Subcutaneous abdominal adipose tissue (tissue), 5 donors: ENCODE data around the gene PSME3IP1.
A peak's percentile ranks its signal among the peaks of the same experiment; 100 is the strongest.
"Not testable (repeated sequence)": the region's sequence is repeated elsewhere in the genome, so short reads cannot be mapped to it uniquely, and the experiment has no call there.

Experiments
- H3K27ac ChIP-seq: one replicate; pipeline ENCODE4 v1.7.0; 2013; ENCODE audit warnings: low read depth, mild to moderate bottlenecking, inconsistent platforms, low read length, moderate library complexity
- H3K27me3 ChIP-seq, 5 donors: one replicate each; pipeline ENCODE4 v1.7.0; 2013; ENCODE audit warnings: low read length in 5 of 5, inconsistent platforms in 1 of 5; ENCODE audit not compliant: control insufficient read depth in 5 of 5, insufficient read depth in 4 of 5
- H3K36me3 ChIP-seq, 5 donors: one replicate each; pipeline ENCODE4 v1.7.0; 2013; ENCODE audit warnings: low read length in 5 of 5; ENCODE audit not compliant: control insufficient read depth in 5 of 5, insufficient read depth in 5 of 5
- H3K4me1 ChIP-seq, 5 donors: one replicate each; pipeline ENCODE4 v1.7.0; 2013; ENCODE audit warnings: low read length in 5 of 5, mild to moderate bottlenecking in 3 of 5, moderate library complexity in 1 of 5; ENCODE audit not compliant: control insufficient read depth in 5 of 5, insufficient read depth in 5 of 5
- H3K4me3 ChIP-seq, 5 donors: one replicate each; pipeline ENCODE4 v1.7.0; 2013; ENCODE audit warnings: low read length in 5 of 5, low read depth in 1 of 5
- H3K9ac ChIP-seq, 5 donors: one replicate each; pipeline ENCODE4 v1.7.0; 2013; ENCODE audit warnings: low read length in 5 of 5, mild to moderate bottlenecking in 4 of 5, moderate library complexity in 3 of 5
- H3K9me3 ChIP-seq, 5 donors: one replicate each; pipeline ENCODE4 v1.7.0; 2013; ENCODE audit warnings: low read length in 5 of 5; ENCODE audit not compliant: control insufficient read depth in 5 of 5
- donor health status: healthy.
- donor health status: healthy.
- donor health status: healthy.
- donor health status: healthy.
- donor health status: healthy.

The PSME3IP1 gene

GRCh38 chr16:57187902-57188710 is 2.3 kb upstream of the PSME3IP1 start:
- H3K27ac ChIP-seq, H3K9me3 ChIP-seq, H3K27me3 ChIP-seq, H3K36me3 ChIP-seq: not testable (repeated sequence)
- H3K9ac ChIP-seq, result peak overlapping the region in 2 of 5 donors; percentile 95 to 96
- H3K4me3 ChIP-seq, result peak overlapping the region in 2 of 5 donors; percentile 84 to 95
- H3K4me1 ChIP-seq, result peaks cover 5 to 35% (median 31%) of the 10 kb centered on the region in 5 donors

- peak overlapping the region; percentile 84 to 99 (median 90) for H3K4me3 ChIP-seq
- peak overlapping the region; percentile 81 to 96 (median 93) for H3K9ac ChIP-seq
- H3K27me3 ChIP-seq, result no peaks in the 10 kb centered on the region
- H3K36me3 ChIP-seq, result peaks cover 0 to 2% (median 0%) of the 10 kb centered on the region in 5 donors
- no peaks in the 10 kb centered on the region for H3K9me3 ChIP-seq
- peak overlapping the region; percentile 85 for H3K27ac ChIP-seq
- H3K4me1 ChIP-seq, result peaks cover 5 to 35% (median 31%) of the 10 kb centered on the region in 5 donors
These were observed 1.3 kb upstream of the PSME3IP1 start for GRCh38 chr16:57186872-57187854.

- H3K27me3 ChIP-seq, result no peaks in the 10 kb centered on the region
- H3K9ac ChIP-seq, result peak overlapping the region; percentile 63 to 95 (median 90)
- peak overlapping the region; percentile 85 to 95 (median 89) for H3K4me3 ChIP-seq
- peaks cover 0 to 2% (median 0%) of the 10 kb centered on the region in 5 donors for H3K36me3 ChIP-seq
- no peaks in the 10 kb centered on the region for H3K9me3 ChIP-seq
- peaks cover 5 to 31% (median 28%) of the 10 kb centered on the region in 5 donors for H3K4me1 ChIP-seq
- peak overlapping the region; percentile 97 for H3K27ac ChIP-seq
These were observed 344 bp downstream of the PSME3IP1 start for GRCh38 chr16:57185446-57185944.

GRCh38 chr16:57184887-57185445 is 873 bp downstream of the PSME3IP1 start:
- H3K4me1 ChIP-seq, result peaks cover 5 to 31% (median 28%) of the 10 kb centered on the region in 5 donors
- no peaks in the 10 kb centered on the region for H3K9me3 ChIP-seq
- H3K27ac ChIP-seq, result peak overlapping the region; percentile 97
- H3K36me3 ChIP-seq, result peaks cover 0 to 2% (median 0%) of the 10 kb centered on the region in 5 donors
- H3K27me3 ChIP-seq, result no peaks in the 10 kb centered on the region
- H3K9ac ChIP-seq, result peak overlapping the region; percentile 12 to 95 (median 90)
- H3K4me3 ChIP-seq, result peak overlapping the region; percentile 85 to 95 (median 89)

GRCh38 chr16:57184113-57184512 is 1.7 kb downstream of the PSME3IP1 start:
- no peak overlapping the region for H3K9ac ChIP-seq
- no peaks in the 10 kb centered on the region for H3K27me3 ChIP-seq
- no peak overlapping the region for H3K27ac ChIP-seq
- no peaks in the 10 kb centered on the region for H3K36me3 ChIP-seq
- peaks cover 5 to 31% (median 28%) of the 10 kb centered on the region in 5 donors for H3K4me1 ChIP-seq
- peak overlapping the region in 1 of 5 donors; percentile 87 for H3K4me3 ChIP-seq
- no peaks in the 10 kb centered on the region for H3K9me3 ChIP-seq

GRCh38 chr16:57179215-57179828 is 6.5 kb downstream of the PSME3IP1 start:
- no peak overlapping the region for H3K9ac ChIP-seq
- H3K36me3 ChIP-seq, result peaks cover 0 to 4% (median 0%) of the 10 kb centered on the region in 5 donors
- no peak overlapping the region for H3K27ac ChIP-seq
- H3K4me3 ChIP-seq, result no peak overlapping the region
- no peaks in the 10 kb centered on the region for H3K9me3 ChIP-seq
- H3K27me3 ChIP-seq, result no peaks in the 10 kb centered on the region
- peaks cover 0 to 10% (median under 1%) of the 10 kb centered on the region in 5 donors for H3K4me1 ChIP-seq

GRCh38 chr16:57178793-57179212 is 7.0 kb downstream of the PSME3IP1 start:
- Histone ChIP-seq H3K4me3 (no peak overlapping the region), H3K9me3 (no peaks in the 10 kb centered on the region), H3K27me3 (no peaks in the 10 kb centered on the region), H3K4me1 (peaks cover 0 to 9% (median 0%) of the 10 kb centered on the region in 5 donors), H3K36me3 (peaks cover 0 to 4% (median 0%) of the 10 kb centered on the region in 5 donors), H3K9ac (no peak overlapping the region), H3K27ac (no peak overlapping the region)

GRCh38 chr16:57178196-57178595 is 7.6 kb downstream of the PSME3IP1 start:
- Histone ChIP-seq H3K9me3 (no peaks in the 10 kb centered on the region), H3K27me3 (no peaks in the 10 kb centered on the region), H3K36me3 (peaks cover 0 to 9% (median 3%) of the 10 kb centered on the region in 5 donors), H3K4me1 (peaks cover 0 to 9% (median 0%) of the 10 kb centered on the region in 5 donors), H3K27ac (no peak overlapping the region), H3K9ac (no peak overlapping the region), H3K4me3 (no peak overlapping the region)

GRCh38 chr16:57175896-57176295 is 9.9 kb downstream of the PSME3IP1 start:
- Histone ChIP-seq H3K36me3 (peaks cover 19 to 31% (median 24%) of the 10 kb centered on the region in 5 donors), H3K4me1 (peaks cover 0 to 9% (median 0%) of the 10 kb centered on the region in 5 donors), H3K9ac (peak overlapping the region in 1 of 5 donors; percentile 22), H3K4me3 (no peak overlapping the region), H3K9me3 (no peaks in the 10 kb centered on the region), H3K27ac (no peak overlapping the region), H3K27me3 (no peaks in the 10 kb centered on the region)
